ENCODE measurements around the gene FAM98A.

Gene FAM98A

GRCh38 chr2:33599175-33599942 is at the start of gene FAM98A:
FAM98A (minus strand) TSS chr2:33599299; CDS start chr2:33599221, 78 bp downstream.
- peak; percentile 99 for DNase-seq

DNA sequence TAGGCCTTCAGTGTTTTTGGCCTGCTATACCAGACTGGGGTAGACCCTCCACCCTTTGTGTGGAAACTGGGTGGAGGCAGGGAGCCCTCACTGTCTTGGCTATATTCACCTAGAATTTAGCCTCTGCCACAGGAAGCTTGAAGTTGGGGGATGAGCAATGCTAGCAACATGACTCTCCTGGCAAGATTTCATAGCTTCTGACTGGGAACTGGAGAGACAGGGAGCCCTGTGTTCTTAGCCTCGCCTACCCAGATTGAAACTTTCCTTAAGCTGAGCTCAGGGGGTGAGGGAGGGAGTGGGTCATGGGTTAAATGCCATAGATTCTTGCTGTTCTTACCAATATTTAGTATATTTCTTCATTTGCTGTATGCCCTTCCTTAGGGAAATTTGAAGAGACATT is 46.8 kb upstream of the FAM98A start:
- no peak for DNase-seq

DNA sequence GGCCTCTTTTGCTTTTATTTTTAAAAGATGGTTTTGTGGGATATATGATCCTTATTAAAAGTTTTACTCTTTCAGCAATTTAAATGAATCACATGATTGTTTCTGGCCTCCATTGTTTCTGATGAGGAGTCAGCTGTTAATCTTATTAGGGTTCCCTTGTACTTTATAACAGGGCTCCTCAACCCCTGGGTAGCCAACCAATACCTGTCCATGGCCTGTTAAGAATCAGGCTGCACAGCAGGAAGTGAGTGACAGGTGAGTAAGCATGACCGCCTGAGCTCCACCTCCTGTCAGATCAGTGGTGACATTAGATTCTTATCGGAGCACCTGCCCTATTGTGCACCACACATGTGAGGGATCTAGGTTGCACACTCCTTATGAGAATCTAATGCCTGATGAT is 45.1 kb upstream of the FAM98A start:
- DNase-seq: no peak

GRCh38 chr2:33636001-33636400 is 36.9 kb upstream of the FAM98A start:
- no peak for DNase-seq

- no peak for DNase-seq
Observed at GRCh38 chr2:33634261-33634910, 35.3 kb upstream of the FAM98A start.

GRCh38 chr2:33633315-33633714 is 34.2 kb upstream of the FAM98A start:
- DNase-seq: no peak

DNA sequence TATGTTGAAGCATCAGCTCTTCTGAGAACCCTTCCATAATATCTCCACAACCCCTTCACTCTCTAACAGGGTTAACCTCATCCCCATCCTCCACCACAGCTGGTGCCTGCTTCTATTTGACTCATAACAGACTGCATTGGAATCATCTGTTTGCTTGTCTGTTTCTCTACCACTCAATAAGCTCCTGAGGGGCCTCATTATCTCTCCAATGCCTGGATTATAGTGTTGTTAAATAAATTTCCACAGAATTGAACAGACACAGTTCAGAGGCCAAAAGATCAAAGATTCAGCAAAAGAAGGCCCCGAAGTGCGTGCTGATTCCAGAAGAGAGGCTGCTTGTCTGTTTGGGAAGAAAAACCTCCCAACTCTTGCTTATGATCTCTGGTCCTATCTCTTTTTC is 33.7 kb upstream of the FAM98A start:
- no peak for DNase-seq

DNA sequence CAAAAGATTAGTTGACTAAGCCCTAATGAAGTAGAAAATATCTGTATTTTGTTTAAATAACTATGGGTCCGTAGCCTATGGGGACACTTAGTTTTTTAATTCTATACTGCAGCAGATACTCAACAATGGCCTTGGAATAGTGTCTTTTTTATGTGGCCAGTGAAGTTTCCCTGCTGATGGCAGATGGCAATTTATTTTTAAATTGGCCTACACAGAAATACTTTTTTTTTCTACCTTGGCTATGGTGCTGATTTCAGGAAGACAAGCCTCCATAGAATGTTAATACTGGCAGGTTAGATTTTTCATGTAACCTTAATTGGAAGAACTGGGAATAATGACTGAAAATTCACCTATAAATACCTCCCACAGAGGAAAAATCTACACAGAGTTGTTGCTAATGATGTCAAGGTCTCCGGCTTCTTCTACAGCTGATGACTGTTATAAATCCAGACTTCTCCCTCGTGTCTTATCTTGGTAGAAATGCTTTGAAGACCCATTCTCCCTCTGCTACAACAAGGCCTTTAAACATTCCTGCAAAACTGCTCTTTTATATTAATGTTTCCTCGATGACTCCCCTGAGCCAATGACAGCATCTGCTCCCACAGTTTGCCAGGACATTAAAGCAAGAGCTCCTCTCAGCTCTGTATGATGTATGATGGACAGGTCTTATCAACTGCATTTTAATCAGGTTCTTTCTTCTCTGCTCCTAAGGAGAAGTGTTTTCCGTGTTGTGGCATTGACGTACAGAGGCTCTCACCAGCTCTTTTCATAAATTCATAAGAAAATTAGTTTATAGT is 29.1 kb upstream of the FAM98A start:
- no peak for DNase-seq

- DNase-seq: no peak
Observed at GRCh38 chr2:33619028-33619427, 19.9 kb upstream of the FAM98A start.

DNA sequence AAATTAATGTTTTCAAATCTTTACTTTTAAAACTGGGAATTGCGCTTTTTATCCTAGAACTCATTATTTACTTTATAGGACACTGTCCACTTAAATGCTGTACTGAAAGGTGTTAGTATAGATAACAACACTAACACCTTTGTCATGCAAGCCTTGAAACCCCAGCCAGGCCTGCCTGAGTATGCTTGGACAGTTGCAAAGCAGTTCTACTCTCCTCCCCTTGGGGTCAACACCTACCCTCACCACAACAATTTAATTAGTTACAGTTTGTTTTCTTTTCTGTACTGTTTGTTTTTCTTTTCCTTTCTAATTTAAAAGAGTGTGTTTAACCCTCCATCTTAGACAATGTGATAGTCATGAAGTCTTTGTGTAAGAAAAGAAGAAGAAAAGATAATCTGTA is 18.9 kb upstream of the FAM98A start:
- DNase-seq: no peak

DNA sequence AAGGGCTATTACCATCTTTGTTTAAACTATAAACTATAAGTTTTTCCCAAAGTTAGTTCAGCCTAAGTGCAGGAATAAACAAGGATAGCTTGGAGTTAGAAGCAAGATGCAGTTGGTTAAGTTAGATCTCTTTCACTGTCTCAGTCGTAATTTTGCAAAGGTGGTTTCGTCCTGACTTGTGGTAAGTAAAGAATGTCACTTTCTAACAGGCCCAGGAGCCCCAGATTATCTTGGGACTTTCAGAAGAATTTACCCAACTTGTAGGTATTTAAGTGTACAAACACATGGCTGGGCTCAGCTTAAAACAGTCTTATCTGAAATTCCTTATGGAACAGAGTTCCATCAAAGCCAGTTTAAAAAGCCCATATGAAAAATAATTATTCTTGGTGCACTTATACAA is 18.3 kb upstream of the FAM98A start:
- DNase-seq: no peak

DNA sequence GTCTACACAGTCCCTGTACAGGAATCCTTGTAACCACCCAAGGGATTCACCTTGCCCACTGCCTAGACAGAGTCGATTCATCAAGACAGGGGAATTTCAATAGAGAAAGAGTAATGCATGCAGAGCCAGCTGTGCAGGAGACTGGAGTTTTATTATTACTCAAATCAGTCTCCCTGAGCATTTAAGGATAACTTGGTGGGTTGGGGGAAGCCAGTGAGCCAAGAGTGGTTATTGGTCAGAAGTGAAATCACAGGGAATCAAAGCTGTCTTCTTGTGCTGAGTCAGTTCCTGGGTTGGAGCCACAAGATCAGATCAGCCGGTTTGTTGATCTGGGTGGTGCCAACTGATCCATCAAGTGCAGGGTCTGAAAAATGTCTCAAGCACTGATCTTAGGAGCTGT is 17.8 kb upstream of the FAM98A start:
- DNase-seq: no peak

GRCh38 chr2:33614190-33614589 is 15.1 kb upstream of the FAM98A start:
- DNase-seq: no peak

GRCh38 chr2:33607905-33608304 is 8.8 kb upstream of the FAM98A start:
- DNase-seq: no peak

- no peak for DNase-seq
Observed at GRCh38 chr2:33607251-33607721, 8.2 kb upstream of the FAM98A start.

DNA sequence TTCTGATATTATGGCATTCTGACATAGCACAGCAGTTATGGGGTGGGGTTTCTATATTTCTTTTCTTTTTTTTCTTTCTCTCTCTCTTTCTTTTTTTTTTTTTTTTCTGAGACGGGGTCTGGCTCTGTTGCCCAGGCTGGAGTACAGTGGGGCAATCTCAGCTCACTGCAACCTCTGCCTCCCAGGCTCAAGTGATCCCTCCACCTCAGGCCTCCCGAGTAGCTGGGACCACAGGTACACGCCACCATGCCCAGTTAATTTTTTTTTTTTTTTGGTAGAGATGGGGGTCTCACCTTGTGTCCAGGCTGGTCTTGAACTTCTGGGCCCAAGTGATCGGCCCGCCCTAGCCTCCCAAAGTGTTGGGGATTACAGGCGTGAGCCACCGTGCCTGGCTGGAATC is 7.5 kb upstream of the FAM98A start:
- no peak for DNase-seq

DNA sequence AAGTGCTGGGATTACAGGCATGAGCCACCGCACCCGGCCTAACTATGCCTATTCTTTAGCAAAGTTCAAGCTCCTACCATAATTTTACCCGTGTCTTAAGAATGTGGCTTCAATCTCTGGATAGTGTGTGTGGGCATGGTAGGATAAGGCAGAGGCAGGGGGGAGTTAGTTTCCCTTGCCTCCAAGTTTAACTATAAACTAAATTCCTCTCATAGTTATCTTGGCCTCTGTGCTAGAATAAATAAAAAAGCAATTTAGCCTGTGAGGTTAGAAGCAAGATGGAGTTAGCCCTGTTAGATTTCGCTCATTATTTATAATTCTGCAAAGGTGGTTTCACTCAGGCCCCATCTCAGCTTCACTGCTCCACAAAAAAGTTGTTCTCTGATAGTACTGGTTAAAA is 7.0 kb upstream of the FAM98A start:
- no peak for DNase-seq

DNA sequence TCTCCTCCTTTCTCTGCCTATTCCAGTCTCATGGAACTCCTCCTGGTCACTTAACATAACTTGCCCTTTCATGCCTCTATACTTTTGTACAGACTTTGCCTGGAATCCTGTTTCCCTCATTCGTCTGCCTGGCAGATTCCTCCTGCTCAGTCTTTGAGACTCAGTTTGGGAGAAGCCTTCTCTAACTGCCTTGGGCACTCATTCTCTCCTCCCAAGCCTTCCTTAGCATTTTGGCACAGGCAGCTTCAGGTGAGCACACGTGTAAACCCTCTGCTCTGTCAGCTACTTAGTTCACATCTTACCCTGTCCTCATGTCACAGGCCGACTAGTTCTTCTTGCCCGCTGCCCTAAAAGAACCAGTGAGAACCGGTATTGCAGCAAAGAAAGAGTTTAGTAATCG is 6.0 kb upstream of the FAM98A start:
- no peak for DNase-seq

DNA sequence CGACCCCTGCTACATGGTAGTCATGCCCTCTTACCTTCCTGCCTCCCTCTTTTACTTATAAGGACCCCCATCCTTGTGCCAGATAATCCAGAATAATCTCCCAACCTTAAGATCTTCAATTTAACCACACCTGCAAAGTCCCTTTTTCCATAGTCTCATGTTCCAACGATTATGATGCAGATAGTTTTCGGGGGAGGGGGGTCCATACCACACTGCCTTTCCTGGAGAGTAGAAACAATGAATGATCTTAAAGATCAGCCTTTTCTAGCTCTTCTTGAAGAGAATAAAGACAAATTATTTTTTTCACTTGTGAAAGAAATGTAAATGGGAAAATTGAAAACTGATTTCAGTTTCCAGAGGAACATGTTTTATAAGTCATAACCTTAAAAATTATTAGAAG is 4.3 kb upstream of the FAM98A start:
- no peak for DNase-seq

DNA sequence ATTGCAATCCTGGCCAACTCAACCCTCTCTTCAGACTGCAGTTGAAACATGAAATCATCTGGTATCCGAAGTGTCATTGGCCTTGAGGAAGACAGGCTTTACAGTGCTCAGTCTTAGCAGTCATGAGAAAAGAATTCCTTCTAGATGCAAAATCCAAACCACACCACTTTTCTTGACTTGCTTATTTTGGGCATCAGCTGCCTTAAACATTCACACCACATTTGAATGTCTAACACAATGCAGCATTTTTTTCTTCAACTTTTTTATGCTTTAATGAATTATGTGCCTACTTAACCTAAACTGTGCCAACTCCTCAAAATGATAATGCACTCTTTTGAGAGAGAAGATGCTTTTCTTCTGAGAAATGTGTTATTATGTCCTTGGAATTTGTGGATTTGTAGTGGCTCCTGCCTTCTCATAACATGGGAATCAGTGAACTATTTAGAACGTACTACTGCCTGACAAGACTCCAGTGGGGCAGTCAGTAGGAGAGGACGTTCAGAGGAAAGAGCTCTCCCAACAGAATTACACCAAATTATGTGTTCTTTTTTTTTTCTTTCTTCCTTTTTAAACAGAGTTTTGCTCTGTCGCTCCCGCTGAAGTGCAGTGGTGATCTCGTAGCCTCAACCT is 3.2 kb upstream of the FAM98A start:
- no peak for DNase-seq

DNA sequence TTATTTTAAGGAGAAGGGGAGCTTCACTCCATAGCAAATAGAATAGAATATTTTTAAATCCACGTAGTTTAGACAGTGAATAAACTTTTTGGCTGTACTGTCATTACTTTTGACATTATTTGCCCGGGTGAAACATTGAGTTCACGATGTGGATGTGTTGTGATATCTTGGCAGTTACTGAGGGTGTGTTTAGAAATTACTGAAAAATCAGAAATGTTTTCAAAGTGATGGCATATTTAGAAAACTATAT is 769 bp upstream of the FAM98A start:
- DNase-seq: no peak

- peak; percentile 25 for DNase-seq
Observed at GRCh38 chr2:33598561-33599174, 431 bp downstream of the FAM98A start.

GRCh38 chr2:33597026-33597425 is 2.1 kb downstream of the FAM98A start:
- no peak for DNase-seq

Measured in stimulated activated CD4-positive, alpha-beta T cell treated with anti-CD3 and anti-CD28 coated beads, Interleukin-12 subunit alpha, Interleukin-12 subunit beta, amount 100 ng/mL, for 4 hours (primary cell).